Prostate gland (tissue), 2 donors: ENCODE data around the gene CCN2.

ENCODE experiments used
- CTCF ChIP-seq, 4 experiments: fragments of 200-600 bp in 2 of 4; fragments of 450-650 bp in 2 of 4; sonication (generic) in 2 of 4; IDR thresholded peaks; 1 replicate in 3 of 4; 2 replicates in 1 of 4; pipeline ENCODE4 v1.5.1; 2016 to 2019; ENCODE audit warnings: antibody characterized with exemption in 4 of 4, mild to moderate bottlenecking in 2 of 4, moderate library complexity in 2 of 4
- POLR2A ChIP-seq: fragments of 450-650 bp; IDR thresholded peaks from one replicate; pipeline ENCODE4 v1.6.1; 2016; ENCODE audit warnings: antibody characterized with exemption, mild to moderate bottlenecking
- POLR2AphosphoS5 ChIP-seq: sonication (generic); formaldehyde crosslinking; IDR thresholded peaks from one replicate; pipeline ENCODE4 v1.6.1; 2017; ENCODE audit warnings: antibody characterized with exemption

GRCh38 chr6:131992557-131992956 lies 41.4 kb upstream of the CCN2 start:
- no peak for TF ChIP-seq CTCF (IDR thresholded peaks at IDR 0.05)
- TF ChIP-seq POLR2A: no peak
- TF ChIP-seq POLR2AphosphoS5: no peak
